ENCODE data around the gene FIS1. TPM values are rescaled to one million over a fixed set of nuclear protein-coding genes. Genes with fewer than 3 reads are reported as not detected.

The FIS1 gene
- total RNA-seq, 2 experiments from 2014 or later: 91.7 to 106 TPM

GRCh38 chr7:101248276-101248675 is 3.4 kb upstream of the FIS1 start:
- no peak for DNase-seq
- H3K4me3 Mint-ChIP-seq: no peak overlapping the region
- peak overlapping the region; percentile 68 for H3K27ac Mint-ChIP-seq
- POLR2A ChIA-PET: no interaction called here
- ATAC-seq (ENCODE audit: low read depth): no peak
- H3K36me3 Mint-ChIP-seq: peaks cover 11% of the 10 kb centered on the region
- H3K27me3 Mint-ChIP-seq: peaks cover 2% of the 10 kb centered on the region
- H3K4me1 Mint-ChIP-seq: peaks cover 36% of the 10 kb centered on the region
- H3K9me3 Mint-ChIP-seq: no peaks in the 10 kb centered on the region

- DNase-seq (no peak), ATAC-seq (ENCODE audit: low read depth) (no peak)
- Mint-ChIP-seq H3K27me3 (no peaks in the 10 kb centered on the region), H3K4me3 (peak overlapping the region; percentile 98), H3K27ac (peak overlapping the region; percentile 99), H3K9me3 (no peaks in the 10 kb centered on the region), H3K36me3 (peaks cover 7% of the 10 kb centered on the region), H3K4me1 (peaks cover 24% of the 10 kb centered on the region)
- POLR2A ChIA-PET: interaction anchor here (0.8 to 2.7 kb wide), 5 partner anchors 9 to 370 kb away, joined by 3 to 36 read pairs (median 5); partner anchors contain the start of genes IFT22, PLOD3, SRRT and ZNHIT1
These were observed 327 bp upstream of the FIS1 start for GRCh38 chr7:101245147-101245668.

GRCh38 chr7:101243646-101244374 is 1.1 kb downstream of the FIS1 start:
- H3K27ac Mint-ChIP-seq: peak overlapping the region; percentile 99
- no peak for DNase-seq
- ATAC-seq (ENCODE audit: low read depth): no peak
- POLR2A ChIA-PET: interaction anchor here (0.5 to 2.7 kb wide), 11 partner anchors 8 to 815 kb away, joined by 3 to 36 read pairs (median 4); partner anchors contain the start of genes PLOD3, ZCWPW1 and ZNHIT1
- no peaks in the 10 kb centered on the region for H3K27me3 Mint-ChIP-seq
- H3K9me3 Mint-ChIP-seq: no peaks in the 10 kb centered on the region
- peaks cover 6% of the 10 kb centered on the region for H3K36me3 Mint-ChIP-seq
- H3K4me1 Mint-ChIP-seq: peaks cover 21% of the 10 kb centered on the region
- H3K4me3 Mint-ChIP-seq: peak overlapping the region; percentile 98

GRCh38 chr7:101241443-101242349 is 3.2 kb downstream of the FIS1 start:
- Mint-ChIP-seq H3K27me3 (no peaks in the 10 kb centered on the region), H3K4me1 (peaks cover 20% of the 10 kb centered on the region), H3K36me3 (peaks cover 6% of the 10 kb centered on the region), H3K27ac (no peak overlapping the region), H3K9me3 (no peaks in the 10 kb centered on the region), H3K4me3 (no peak overlapping the region)
- no peak for DNase-seq
- no peak for ATAC-seq (ENCODE audit: low read depth)
- POLR2A ChIA-PET: interaction anchor here (0.6 kb wide), 1 partner anchor 9 kb away, joined by 4 read pairs; no protein-coding TSS in a partner anchor

GRCh38 chr7:101241015-101241363 is 3.9 kb downstream of the FIS1 start:
- H3K4me1 Mint-ChIP-seq: peaks cover 20% of the 10 kb centered on the region
- POLR2A ChIA-PET: no interaction called here
- no peaks in the 10 kb centered on the region for H3K9me3 Mint-ChIP-seq
- DNase-seq: no peak
- H3K27ac Mint-ChIP-seq: no peak overlapping the region
- H3K4me3 Mint-ChIP-seq: no peak overlapping the region
- no peaks in the 10 kb centered on the region for H3K27me3 Mint-ChIP-seq
- ATAC-seq (ENCODE audit: low read depth): no peak
- H3K36me3 Mint-ChIP-seq: peaks cover 6% of the 10 kb centered on the region

- Mint-ChIP-seq H3K36me3 (peaks cover 1% of the 10 kb centered on the region), H3K27me3 (no peaks in the 10 kb centered on the region), H3K4me1 (peaks cover 14% of the 10 kb centered on the region), H3K9me3 (no peaks in the 10 kb centered on the region), H3K27ac (no peak overlapping the region), H3K4me3 (no peak overlapping the region)
- no peak for DNase-seq
- POLR2A ChIA-PET: no interaction called here
- no peak for ATAC-seq (ENCODE audit: low read depth)
These were observed 4.5 kb downstream of the FIS1 start for GRCh38 chr7:101240226-101241014.

- H3K27me3 Mint-ChIP-seq: no peaks in the 10 kb centered on the region
- no peak overlapping the region for H3K27ac Mint-ChIP-seq
- H3K36me3 Mint-ChIP-seq: peaks cover 1% of the 10 kb centered on the region
- no peak for ATAC-seq (ENCODE audit: low read depth)
- DNase-seq: no peak
- no peak overlapping the region for H3K4me3 Mint-ChIP-seq
- H3K4me1 Mint-ChIP-seq: peaks cover 10% of the 10 kb centered on the region
- POLR2A ChIA-PET: no interaction called here
- no peaks in the 10 kb centered on the region for H3K9me3 Mint-ChIP-seq
These were observed 5.0 kb downstream of the FIS1 start for GRCh38 chr7:101239951-101240220.

- no peaks in the 10 kb centered on the region for H3K9me3 Mint-ChIP-seq
- DNase-seq: no peak
- peaks cover 10% of the 10 kb centered on the region for H3K4me1 Mint-ChIP-seq
- H3K36me3 Mint-ChIP-seq: peaks cover 1% of the 10 kb centered on the region
- H3K4me3 Mint-ChIP-seq: no peak overlapping the region
- ATAC-seq (ENCODE audit: low read depth): no peak
- H3K27ac Mint-ChIP-seq: no peak overlapping the region
- POLR2A ChIA-PET: no interaction called here
- no peaks in the 10 kb centered on the region for H3K27me3 Mint-ChIP-seq
These were observed 5.5 kb downstream of the FIS1 start for GRCh38 chr7:101239191-101239950.

GRCh38 chr7:101238226-101239182 is 6.4 kb downstream of the FIS1 start:
- no peak for ATAC-seq (ENCODE audit: low read depth)
- H3K36me3 Mint-ChIP-seq: peaks cover 1% of the 10 kb centered on the region
- no peaks in the 10 kb centered on the region for H3K27me3 Mint-ChIP-seq
- H3K4me1 Mint-ChIP-seq: peaks cover 6% of the 10 kb centered on the region
- H3K4me3 Mint-ChIP-seq: no peak overlapping the region
- no peaks in the 10 kb centered on the region for H3K9me3 Mint-ChIP-seq
- POLR2A ChIA-PET: no interaction called here
- no peak for DNase-seq
- H3K27ac Mint-ChIP-seq: no peak overlapping the region

- ATAC-seq (ENCODE audit: low read depth) (no peak), DNase-seq (no peak)
- Mint-ChIP-seq H3K27me3 (no peaks in the 10 kb centered on the region), H3K9me3 (no peaks in the 10 kb centered on the region), H3K27ac (peak within 1 kb of the TSS; percentile 73), H3K4me3 (no peak within 1 kb of the TSS), H3K4me1 (peaks cover 1% of the 10 kb centered on the region), H3K36me3 (peaks cover 1% of the 10 kb centered on the region)
- POLR2A ChIA-PET: no interaction called here
These were observed 7.4 kb downstream of the FIS1 start, which contains the start of gene CLDN15 for GRCh38 chr7:101237206-101238067. TSS of gene CLDN15 (minus strand) at chr7:101237802. CDS start at chr7:101237581, 221 bp downstream.

GRCh38 chr7:101236292-101236835 is 8.5 kb downstream of the FIS1 start:
- no peaks in the 10 kb centered on the region for H3K9me3 Mint-ChIP-seq
- H3K27me3 Mint-ChIP-seq: no peaks in the 10 kb centered on the region
- H3K4me1 Mint-ChIP-seq: peaks cover 1% of the 10 kb centered on the region
- no peak for DNase-seq
- POLR2A ChIA-PET: no interaction called here
- H3K36me3 Mint-ChIP-seq: peaks cover 1% of the 10 kb centered on the region
- no peak for ATAC-seq (ENCODE audit: low read depth)
- no peak overlapping the region for H3K27ac Mint-ChIP-seq
- H3K4me3 Mint-ChIP-seq: no peak overlapping the region
